MM.1S (cell line): ENCODE results near the gene LRPPRC.

Source experiments
- EZH2 ChIP-seq: fragments of 300-600 bp; sonication (generic); optimal IDR thresholded peaks from 2 replicates; pipeline ENCODE3; 2017; ENCODE audit warnings: low read depth, mild to moderate bottlenecking, antibody characterized with exemption, low read length, mixed read lengths
- EZH2phosphoT487 ChIP-seq: fragments of 300-600 bp; sonication (generic); IDR thresholded peaks from 2 replicates; pipeline ENCODE4 v1.6.1; 2018; ENCODE audit warnings: antibody characterized with exemption, low read length
- TF ChIP-seq, protein P1 (sequence below): fragments of 300-600 bp; sonication (generic); IDR thresholded peaks from 2 replicates; pipeline ENCODE4 v1.5.1; 2016; ENCODE audit warnings: antibody characterized with exemption, low read length, mixed read lengths

DNA sequence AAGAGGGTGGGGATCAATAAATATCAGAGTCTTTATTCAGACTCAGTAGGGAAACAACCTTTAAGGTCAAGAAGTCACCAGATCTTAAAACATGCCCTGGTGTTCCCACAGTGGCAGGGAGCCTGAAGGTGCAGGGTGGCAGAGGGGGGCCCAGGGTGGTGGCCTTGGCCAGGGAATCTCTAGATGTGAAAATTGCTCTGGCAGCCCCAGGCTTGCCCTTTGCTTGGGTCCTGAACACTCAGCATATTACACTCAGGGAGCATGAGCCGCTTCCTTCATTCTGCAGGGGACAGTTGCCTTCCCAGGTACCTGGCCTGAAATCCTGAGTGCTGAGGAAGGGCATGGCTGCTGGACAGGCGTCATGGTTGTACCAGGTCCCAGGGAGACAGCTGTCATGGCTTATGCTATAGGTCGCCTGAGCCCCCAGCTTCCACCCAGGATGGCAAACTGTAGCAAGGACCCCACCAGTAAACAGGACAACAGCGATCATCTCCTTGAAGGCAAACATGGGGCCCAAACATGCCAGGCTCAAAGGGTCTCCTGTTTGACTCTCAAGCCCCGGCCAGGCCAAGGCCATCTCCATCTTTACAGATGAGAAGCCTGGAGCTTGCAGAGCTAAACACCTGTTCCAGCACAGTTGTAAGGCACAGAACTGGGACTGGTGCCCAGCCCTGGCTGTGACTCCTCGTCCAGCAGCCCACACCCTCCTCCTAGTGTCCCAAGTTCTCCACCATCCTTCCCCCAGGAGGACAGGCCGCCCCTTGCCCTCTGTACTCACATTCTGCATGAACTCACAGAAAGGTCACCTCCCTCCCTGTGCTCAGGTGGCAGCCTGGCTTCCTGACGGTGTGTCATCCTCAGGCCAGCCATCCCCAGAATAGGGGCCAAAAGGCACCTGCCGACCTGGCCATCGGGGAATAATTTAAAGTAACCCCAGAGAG is 142.4 kb downstream of the LRPPRC start:
- TF ChIP-seq, protein P1, sequence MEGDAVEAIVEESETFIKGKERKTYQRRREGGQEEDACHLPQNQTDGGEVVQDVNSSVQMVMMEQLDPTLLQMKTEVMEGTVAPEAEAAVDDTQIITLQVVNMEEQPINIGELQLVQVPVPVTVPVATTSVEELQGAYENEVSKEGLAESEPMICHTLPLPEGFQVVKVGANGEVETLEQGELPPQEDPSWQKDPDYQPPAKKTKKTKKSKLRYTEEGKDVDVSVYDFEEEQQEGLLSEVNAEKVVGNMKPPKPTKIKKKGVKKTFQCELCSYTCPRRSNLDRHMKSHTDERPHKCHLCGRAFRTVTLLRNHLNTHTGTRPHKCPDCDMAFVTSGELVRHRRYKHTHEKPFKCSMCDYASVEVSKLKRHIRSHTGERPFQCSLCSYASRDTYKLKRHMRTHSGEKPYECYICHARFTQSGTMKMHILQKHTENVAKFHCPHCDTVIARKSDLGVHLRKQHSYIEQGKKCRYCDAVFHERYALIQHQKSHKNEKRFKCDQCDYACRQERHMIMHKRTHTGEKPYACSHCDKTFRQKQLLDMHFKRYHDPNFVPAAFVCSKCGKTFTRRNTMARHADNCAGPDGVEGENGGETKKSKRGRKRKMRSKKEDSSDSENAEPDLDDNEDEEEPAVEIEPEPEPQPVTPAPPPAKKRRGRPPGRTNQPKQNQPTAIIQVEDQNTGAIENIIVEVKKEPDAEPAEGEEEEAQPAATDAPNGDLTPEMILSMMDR: no peak
- TF ChIP-seq EZH2 (no peak), EZH2phosphoT487 (no peak)
